Stimulated activated CD8-positive, alpha-beta memory T cell treated with anti-CD3 and anti-CD28 coated beads, Interleukin-15, amount 100 ng/mL, for 1 hour (primary cell): Measurements from ENCODE around the gene BMP7.
"Not testable (repeated sequence)": the region's sequence is repeated elsewhere in the genome, so short reads cannot be mapped to it uniquely, and the experiment has no call there.

Experiments
- DNase-seq: peaks from one replicate; pipeline ENCODE4 v3.0.0-alpha.2; 2020; ENCODE audit warnings: low read depth

Gene BMP7

DNA sequence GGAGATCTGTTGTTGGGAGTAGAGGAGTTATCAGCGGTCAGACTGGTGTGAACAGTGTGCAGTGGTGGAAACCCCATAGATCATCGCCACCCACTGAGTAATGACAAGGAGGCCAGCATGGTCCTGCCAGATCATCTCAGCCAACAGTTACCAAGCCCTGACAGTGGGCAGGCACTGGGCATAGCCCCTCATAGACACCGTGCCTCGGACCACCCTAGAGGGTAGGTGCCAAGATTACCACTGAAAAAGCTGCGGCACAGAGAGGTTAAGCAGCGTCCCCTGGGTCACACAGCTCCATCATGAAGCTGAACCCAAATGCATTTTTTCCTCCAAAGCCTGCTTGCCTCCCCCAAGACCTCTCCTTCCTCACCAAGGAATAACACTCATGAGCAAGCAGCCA lies 21.5 kb upstream of the BMP7 start:
- DNase-seq = no peak

DNA sequence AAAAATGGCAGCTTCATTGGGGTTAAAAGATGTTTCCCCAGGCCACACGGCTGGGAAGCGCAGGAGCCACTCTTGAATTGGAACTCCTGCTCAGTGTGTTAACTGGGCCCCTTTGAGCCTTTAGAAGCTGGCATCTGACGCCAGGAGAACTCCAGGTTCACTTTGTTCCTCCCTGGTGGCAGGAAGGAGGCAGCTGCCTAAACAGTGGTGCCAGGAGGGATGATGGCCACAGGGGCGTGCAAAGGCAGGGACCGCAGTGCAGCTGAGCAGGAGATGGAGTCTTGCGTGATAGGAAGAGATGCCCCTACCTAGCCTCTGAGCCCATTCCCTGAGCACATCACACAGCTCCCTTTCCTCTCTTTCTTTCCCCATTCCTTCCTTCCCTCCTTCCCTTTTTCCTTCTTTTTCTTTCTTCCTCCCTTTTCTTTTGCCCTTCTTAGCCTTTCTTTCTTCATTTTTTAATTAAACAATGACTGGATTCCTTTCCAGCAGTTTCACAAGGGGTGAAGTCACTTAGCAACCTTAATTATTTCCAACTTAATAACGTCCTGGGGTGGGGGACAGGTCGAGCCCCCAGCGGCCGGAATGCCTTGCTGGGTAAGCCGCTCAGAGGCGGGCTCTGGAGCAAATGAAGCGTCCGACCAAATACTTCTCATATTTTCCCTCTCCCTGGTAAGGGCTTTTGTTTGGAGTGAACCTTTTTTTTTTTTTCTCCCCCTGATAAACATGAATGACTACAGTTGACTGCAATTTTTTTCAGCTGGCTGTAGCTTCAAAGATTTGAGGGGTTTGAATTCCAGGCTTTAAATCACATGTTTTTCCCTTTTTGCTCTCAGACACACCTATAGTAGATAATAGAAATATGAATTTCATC lies 20.8 kb upstream of the BMP7 start:
- no peak for DNase-seq

DNA sequence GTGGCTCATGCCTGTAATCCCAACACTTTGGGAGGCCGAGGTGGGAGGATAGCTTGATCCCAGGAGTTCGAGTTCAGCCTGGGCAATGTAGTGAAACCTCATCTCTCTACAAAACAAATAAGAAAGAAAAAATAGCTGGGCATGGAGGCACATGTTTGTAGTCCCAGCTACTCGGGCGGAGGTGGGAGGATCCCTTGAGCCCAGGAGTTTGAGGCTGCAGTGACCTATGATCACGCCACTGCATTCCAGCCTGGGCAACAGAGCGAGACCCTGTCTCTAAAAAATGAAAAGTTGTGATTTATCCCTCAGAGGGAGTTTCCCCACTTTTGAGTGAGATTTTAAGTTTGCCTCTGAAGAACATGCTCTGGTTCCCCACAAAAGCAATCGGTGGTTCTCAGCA lies 17.4 kb upstream of the BMP7 start:
- DNase-seq = no peak

DNA sequence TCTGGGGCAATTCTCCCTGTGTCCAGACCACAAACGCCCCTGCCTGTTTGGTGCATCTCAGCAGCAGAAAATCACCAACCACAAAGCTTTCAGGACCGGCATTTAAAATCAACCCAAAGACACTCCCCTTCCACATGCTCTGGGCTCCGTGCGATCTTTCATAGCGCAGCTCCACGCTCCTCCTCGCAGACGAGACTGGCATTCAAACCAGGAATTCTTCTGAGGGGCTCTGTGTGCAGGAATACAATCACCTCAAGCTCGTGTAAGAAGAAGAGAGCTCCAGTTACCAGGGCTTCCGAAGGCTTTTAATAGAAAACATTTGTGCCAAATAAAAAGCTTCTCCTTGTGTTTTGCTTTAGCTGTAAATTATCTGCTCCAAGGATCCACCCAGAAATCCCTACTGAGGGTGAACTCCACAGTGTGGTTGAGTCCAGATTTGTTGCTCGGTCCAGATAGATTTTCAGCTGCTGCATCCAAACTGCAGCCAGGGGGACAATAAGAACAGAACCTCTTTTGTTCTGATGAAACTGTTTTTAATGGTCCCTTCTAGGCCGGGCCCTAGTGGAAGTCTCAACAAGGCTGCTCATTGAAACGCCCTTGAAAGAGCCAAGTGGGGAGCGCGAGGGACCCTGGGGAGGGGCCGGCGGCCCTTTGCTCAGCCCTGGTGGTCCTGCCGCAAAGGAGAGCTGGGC lies 16.4 kb upstream of the BMP7 start:
- DNase-seq = no peak

DNA sequence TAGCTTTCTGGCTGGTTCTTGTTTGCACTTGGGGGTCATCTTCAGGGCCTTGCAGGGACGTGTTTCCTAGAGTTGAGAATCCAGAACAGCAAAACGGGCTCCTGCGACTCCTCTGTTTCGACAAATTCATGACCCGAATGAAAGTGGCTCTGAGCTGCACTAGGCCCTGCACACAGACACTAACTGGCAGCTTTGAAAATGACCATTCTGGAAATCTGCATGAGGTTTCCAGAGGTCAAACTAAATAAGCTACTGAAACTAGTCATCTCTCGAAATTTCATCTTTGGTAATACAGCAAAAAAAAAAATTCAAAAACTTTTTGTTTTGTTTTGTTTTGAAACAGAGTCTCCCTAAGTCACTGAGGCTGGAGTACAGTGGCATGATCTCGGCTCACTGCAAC lies 15.5 kb upstream of the BMP7 start:
- no peak for DNase-seq

DNA sequence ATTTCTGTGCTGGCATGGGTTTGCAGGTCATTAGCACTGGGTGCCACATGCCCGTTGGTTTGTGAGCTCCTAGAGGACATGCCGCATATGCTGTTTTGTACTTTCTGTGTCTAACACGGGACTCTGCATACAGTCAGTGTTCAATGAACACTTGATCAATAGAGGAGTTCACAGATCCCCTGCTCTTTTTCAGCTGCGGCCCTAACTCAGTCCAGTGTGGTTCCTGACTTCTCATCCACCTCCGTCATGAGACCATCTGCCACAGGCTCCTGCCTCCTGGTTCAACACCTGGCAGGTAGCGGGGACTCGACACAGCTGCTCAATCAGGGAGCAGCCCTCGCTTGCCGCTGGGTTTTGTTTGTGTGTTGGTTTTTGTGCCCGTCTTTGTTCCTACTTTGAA lies 13.8 kb upstream of the BMP7 start:
- DNase-seq = no peak

DNA sequence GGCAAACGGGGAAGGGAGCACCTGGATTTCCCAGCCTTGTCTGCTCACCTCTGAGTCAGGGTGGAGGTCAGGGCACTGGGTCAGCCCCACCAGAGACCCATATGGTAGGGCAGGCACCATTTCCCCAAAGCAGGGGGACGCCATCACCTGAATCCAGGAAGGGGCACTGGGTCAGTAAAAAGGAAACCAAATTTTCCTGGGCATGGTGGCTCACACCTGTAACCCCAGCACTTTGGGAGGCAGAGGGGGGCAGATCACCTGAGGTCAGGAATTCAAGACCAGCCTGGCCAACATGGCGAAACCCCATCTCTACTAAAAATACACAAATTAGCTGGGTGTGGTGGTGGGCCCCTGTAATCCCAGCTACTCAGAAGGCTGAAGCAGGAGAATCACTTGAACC lies 13.1 kb upstream of the BMP7 start:
- DNase-seq = not testable (repeated sequence)

DNA sequence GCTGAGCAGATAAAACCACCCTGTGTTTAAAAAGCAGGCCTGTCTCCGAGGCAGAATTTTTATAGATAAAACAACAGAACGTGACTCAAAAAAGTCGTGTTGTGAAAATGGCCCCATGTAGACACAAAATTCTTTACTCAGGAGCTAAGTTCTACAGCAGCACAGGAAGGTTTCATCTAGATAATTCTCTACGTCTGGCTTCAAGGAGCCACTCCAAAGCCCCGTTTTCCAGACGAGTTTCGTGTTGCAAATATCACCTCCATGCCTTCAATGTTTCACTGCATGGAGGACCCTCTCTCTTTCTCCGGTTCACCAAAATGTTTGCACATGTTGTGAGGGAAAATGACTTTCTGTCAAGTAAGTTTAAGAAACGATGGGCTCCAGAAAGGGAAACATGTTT lies 12.0 kb upstream of the BMP7 start:
- no peak for DNase-seq

DNA sequence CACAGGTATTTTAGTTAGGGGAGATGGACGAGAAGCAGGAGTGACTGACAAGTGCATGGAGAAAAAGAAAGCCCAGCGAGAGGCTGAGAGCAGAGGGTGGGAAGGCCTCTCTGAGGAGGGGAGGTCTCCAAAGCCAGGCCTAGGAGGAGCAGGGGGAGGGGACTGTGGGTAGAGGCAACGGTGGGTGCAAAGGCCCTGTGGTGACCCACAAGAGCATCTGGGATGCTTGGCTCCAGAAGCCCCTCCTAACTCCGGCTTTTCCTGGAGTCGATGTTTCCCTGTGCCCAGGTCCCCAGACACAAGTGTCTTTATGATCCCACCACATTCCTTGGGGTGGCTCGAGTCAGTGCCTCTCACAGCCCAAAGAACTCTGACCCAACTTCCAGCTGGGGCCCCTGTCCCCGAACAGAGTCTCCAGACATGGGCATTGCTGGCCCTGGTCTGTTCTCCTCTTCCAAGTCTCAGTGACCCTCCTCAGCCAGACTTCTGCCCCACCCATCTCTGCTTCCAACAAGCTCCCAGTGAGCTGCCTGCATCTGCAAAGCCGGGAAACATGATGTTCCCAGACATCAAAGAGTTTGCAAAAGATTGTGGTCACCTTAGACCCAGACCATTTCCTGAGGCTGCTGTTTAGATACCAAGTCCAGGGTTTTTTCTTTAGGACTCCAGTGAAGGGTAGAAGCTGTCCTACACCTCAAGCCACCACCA lies 11.1 kb upstream of the BMP7 start:
- DNase-seq = no peak

DNA sequence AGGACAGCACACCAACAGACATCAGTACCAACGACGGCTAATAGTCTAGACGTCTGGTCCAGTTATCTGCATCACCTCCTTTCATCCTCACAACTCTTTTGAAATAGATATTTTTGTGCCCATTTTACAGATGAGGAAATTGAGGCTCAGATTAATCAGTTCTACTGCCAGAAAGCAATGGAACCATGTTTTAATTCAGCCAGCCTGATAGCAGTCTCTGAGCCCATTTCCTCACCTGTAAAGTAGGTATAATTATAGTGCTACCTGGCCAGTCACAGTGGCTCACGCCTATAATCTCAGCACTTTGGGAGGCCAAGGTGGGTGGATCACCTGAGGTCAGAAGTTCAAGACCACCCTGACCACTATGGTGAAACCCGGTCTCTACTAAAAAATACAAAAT lies 9.8 kb upstream of the BMP7 start:
- DNase-seq = no peak

DNA sequence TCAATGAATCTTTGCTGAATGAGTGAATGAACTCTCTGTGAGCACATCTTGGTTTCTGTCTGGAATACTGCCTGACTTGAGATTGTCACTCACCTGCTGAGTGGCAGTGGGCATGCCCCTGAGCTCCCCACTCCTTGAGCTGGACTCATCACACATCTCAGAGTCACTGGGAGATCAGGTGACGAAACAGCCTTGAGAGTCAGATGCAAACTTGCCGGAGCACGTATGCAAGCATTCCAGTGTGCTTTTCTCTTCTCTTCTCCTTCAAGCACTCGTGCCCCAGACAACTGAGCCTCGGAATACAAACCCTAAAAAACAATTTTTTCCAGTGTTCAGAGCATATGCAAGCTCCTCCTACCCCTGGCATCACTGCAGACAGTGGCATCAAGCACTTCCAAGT lies 9.4 kb upstream of the BMP7 start:
- no peak for DNase-seq

DNA sequence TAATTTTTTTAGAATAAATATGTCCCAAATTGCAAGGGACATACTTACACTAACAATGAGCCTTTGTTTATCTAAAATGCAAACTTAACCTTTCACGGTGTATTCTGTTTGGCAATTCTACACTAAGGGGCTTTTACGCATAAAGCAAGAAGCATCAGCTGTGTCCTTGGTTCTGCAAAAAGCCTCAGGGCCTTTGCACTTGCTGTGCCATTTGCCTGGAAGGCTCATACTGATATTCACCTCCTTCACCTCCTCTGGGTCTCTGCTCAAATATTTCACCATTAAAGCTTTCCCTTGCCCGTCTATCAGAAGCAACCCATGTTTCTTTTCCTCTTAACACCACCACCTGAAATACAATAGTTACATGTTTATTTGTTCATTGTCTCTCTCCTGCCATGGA lies 8.9 kb upstream of the BMP7 start:
- no peak for DNase-seq

DNA sequence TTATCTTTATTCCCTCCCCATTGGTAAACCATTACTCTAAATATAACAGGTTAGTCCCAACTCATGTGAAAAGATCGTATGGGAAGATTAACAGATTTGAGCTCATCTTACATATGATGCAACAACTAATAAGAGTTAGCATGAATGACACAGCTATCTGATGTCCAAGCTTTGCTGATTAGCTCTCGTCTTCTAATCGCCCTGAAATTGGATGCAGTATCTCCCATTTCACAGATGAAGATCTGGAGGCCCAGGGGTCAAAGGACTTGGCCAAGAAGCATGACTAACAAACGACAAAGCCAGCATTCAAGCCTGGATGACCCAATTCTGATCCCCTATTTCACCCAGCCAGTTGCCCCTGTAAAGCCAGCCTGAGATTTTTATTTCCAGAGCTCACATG lies 8.4 kb upstream of the BMP7 start:
- no peak for DNase-seq

DNA sequence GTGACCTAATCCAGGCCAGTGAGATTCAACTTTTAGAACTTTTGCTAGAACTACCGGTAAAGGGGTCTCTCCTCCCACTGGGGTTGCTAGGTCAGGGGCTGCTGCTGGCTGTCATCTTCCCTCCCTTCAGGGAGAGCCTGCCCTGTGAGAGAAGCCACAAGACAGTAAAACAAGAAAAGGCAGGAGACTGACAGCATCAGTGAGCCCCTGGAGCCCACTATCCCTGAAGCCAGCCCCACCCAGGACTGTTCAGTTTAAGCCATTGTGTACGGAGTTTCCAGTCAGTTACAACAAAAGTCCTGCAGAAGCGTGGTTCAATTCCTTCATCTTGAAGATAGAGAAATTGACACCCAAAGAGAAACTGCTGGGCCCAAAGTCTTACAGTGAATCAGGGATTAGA lies 7.9 kb upstream of the BMP7 start:
- DNase-seq = no peak

DNA sequence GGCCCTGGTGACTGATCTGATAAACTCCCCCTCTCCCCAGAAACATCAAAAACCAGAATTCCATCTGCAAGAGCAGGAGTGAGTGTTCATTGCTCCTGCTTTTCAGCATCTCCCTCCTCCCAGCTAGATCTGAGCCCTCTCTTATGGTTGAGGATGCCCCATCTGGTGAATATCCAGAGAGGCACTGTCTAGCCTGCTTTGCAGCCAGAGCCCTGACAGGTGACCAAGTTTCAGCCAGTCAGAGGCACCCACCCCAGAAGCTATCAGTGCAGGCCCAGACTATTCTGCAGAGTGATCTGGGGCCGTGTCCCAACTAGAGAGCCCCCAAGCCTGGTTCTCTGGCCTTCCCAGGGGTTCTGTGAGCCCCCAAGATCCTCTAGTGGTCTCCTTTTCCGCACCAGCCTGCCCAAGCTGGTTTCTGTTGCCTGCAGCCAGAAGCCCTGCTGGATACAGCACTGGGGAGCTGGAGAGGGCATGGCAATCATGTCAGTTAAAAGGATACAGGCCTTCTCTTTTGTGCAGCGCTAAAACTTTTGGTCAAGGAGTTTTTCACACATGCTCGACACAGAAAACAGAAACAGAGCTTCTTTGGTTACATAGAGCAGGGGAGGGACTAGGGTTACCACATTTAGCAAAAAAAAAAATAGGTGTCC lies 6.6 kb upstream of the BMP7 start:
- no peak for DNase-seq

DNA sequence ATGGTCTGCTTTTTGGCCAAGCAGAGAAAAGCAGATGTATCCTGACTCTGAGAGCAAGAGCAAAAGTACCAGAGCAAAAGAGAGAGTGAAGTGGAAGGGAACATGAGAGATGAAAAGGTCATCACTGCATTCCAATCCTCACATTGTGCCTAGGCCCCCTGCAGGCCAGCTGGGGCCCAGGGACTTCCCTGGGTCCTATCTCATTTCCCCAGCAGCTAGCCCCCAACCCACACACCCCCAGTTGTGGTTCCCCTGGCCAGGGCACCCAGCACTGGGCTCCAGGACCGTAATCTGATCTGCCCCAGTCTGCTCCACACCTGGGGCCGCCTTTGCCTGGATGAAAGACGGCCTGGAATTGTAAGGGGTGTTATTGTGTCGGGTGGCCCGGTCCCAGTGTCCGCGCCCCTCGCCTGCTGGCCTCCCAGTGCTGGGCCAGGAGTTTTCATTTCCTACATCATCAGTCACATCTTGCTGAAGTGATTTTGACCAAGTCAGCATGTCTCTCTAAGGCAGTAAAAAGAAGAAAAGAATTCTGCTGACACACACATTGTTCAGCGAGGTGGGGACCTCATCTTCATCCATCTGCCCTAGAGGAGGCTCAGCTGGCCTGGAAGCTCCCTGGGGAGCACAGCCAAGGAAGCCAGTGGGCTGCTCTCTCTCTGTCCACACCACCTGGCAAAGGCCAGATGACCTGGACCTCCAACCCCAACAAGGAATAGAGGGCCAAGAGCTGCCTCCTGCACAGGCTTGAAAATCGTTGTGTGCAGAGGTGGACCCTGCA lies 4.0 kb upstream of the BMP7 start:
- no peak for DNase-seq

DNA sequence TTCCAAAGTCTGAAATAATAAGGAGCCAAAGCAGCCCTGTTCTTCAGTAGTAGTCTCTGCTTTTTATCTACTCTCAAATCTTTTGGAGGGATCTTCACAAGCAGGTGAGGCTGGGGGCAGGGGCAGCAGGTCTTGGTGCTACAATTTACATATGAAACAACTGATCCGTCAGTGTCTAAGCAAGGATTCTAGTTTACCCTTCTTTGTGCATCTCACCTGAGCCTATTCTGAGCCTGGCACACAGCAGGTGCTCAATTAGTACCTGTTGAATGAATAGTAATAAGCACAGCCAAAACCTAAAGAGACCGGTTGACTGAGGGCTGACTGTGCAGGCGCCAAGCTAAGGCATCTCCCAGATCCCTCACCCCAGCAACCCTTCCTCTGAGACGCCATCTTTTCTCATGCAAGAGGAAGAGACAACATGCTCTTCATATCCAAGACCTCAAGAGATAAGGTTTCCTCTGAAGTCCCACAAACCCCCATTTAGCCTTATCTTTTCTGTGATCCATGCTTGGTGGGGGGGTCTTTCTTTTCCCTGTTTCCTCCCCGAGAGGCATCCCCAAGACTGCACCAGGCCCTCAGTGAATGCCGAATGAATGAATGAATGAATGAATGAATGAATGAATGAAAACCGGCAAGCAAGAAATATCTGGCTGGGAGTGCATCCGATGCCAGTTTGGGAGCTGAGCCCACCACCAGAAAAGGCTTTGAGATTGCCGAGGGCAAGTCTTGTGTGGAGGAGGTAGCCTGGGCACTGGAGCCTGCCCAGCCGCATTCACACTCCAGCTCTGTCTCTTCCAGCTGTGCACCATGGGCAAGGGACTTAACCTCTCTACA lies 2.9 kb upstream of the BMP7 start:
- no peak for DNase-seq

DNA sequence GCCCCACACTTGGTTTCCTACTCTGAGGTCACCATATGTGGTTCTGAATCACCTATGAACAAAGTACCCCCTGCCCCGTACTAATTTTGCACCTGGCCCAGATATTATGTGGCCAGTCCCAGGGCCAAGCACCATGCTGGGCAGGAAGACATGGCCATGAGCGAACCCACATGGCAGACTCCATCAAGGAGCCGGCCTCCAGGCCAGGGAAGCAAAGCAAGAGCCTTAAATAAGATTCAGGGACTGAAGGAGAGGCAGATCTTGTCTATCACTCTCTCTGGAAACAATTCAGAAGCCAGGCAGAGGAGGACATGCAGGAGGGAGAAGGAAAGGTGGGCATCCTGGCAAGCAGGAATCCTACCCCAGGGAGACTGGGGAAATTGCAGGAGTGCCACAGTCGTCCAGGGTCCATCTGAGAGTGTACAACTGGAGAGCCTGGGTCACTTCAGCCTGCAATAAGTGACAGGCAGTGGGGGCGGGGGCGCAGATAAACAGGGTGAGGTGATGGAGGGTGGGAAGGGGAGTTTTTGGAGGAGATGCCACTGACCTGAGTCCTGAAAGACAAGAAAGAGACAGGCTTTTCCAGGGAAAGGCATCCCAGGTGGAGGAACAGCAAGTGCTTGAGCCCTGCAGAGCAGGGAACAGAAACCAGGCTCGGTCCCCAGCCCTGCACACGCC lies 2.1 kb upstream of the BMP7 start:
- no peak for DNase-seq

DNA sequence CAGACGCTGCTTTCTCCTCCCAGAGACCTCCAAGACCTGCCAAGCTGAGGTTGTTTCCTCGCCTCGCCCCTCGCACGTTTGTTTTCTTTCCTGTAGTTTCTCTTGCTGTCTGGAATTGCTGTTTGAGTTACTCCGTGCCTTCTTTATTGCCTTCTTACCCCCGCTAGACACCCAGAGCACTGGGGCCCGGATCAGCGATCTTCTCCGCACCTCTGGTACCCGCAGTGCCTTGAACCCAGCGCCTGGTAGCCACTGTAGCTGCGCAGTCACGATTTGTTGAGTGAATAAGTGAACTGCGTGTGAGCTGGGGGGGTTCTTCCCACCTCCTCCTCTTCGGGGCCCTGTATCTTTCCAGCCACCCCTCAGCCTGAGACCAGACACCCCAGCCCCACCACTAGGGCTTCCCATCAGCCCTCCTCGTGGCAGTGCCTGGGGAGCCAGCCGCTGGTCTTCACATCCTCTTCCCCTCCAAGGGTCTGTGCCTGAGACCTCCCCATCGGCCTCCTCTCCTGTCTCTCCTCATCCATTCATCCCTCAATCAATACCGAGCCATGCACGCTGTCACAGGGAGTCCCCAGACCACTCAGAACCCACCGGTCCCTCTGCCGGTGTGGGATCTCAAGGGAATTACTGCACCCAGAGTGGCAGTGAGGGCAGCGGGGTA lies 849 bp upstream of the BMP7 start:
- DNase-seq = no peak

DNA sequence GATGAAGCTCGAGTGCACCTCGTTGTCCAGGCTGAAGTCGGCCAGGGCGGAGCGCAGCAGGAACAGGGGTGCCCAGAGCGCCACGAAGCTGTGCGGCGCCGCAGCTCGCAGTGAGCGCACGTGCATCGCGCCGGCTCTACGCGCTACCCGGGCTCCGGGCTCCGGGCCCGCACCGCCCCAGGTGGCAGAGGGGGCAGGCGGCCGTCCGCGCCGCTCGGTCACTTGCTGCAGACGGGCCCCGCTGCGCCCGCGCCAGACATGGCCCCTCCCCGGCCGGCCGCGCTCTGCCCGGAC lies 497 bp downstream of the BMP7 start:
- no peak for DNase-seq
